ENCODE measurements around the gene GPR135.

Gene GPR135

DNA sequence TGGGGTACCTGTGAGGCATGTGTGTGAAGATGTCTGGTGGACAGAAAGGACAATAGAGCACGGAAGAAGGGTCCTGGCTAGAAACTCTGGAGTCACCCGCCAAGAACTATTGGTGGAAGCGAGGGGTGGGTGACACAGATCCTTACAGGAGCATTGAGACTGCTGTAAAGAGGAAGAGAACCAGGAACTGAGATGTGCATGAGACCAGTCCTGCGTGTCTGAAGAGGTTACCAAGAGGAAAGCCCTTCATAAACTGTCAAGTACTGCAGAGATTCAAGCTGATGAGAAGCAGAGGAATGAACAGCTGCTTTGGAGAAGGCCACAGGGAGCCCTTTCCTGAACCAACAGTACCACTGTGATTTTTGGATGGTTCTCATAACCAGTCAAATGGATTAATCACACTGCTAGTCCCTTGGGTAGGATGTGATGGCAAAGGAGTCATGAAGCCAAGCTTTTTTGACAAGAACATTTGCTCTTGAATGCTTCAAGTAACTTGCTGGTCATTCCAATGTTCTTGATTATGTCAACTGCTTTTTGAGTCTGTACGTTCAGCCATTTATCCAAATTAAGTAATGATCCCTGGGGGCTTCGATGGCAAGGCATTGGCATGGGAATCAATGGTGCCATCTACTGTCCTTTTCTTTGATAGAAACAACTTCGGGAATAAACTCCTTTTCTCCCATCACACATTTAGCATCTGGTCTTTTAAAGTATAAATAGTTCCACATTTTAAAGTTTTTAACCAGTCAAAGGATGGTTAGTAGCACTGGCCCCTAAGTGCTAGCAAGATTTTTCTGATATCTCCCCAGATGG is 42.9 kb downstream of the GPR135 start:
- no peak for DNase-seq (ENCODE audit: low spot score)

DNA sequence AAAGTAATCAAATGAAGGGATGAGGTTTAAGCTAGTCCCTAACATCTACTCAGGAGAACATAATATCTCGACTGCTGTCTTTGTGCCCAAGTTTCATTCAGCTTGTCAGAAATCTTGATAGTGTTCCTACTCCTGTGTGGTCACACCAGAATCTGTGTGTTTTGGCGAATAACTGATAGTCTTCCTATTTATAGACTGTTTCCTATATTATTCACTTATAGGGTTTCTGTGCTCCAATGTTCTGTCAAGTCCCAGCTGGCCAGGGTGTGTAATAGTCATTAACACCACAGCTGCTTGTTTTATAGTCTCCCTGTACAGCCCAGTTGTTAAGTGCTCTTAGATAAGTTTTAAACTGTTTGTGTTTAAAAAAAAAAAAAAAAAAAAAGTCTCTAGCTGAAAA is 45.9 kb downstream of the GPR135 start:
- DNase-seq (ENCODE audit: low spot score): no peak

DNA sequence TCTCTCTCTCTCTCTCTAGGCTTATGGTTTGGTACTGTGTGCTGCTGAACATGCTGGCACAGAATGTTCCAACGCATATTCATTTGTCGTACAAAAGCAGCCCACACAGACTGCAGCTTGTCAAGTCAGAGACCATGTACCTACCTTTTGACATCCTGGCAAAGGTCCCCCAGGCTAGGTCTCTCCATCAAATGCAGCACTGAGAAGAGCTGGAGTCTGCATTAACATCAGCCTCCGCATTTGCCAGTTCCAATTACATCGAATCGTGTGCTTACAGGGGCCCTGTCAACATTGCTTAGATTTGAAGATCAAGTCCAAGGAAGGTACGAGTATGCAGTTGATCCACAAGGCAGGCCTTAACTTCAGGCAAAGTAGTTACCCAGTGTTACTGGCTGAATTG is 47.9 kb downstream of the GPR135 start:
- no peak for DNase-seq (ENCODE audit: low spot score)

DNA sequence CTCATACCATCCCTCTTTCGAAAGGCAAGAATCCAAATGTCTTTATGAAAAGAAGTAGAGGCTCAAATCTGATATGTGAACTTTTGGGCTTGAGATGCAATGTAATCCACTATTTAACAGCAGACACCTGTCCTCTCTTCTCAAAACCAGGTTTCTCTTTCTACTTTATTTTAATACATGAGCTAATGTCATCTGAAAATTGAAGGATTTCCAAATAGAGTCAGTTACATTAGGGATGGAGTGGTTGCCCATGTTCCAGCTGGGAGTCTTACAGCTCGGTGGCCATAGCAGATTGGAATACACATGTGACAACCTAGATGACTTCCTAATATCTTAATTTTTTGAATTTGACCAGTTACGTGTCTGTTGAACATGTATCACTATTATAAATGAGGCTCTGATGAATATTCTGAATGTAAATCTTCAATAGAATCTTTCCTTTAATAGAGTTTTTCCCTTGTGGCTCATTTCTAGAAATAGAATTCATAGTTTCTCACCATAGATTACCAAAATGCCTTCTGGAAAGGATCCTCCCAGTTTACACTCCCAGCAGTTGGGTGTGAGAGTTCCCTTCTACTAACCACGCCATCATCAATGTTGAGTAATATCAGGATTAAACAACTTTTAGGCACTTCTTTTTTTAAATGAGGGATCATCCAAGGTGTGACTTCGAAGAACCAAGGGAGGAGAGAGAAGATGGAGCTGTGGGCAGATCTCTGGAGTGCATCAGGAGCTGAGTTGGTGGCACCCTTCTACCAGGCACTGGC is 49.2 kb downstream of the GPR135 start:
- DNase-seq (ENCODE audit: low spot score): no peak

Measured in ecto neural progenitor cell (in vitro differentiated cells).